Measurements from ENCODE around the gene SIGLEC9. TPM values are rescaled to one million over a fixed set of nuclear protein-coding genes. Genes with fewer than 3 reads are reported as not detected.

SIGLEC9 gene
- total and polyA plus RNA-seq, 2 of the 8 experiments (the other 6 are each of a cell fraction or from before 2014, with no cell fraction given), result not detected

DNA sequence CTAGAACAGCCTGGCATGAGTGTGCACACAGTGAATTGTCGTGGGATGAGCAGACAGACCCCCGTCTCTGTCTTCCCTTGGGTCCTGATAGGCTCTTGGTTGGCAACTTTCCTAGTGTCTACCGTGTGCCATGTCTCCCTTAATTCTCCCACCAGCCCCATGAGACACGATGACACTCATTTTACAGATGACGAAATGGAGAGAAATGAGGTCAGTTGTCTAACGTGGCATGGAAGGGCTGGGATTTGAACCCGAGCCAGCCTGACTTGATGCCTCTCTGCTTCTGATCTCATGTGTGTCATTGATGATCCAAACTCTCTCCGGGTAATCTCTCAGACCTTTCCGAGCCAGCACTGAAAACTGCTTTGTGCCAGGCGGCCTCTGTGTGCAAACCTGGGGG, 33.6 kb upstream of the SIGLEC9 start:
- Histone ChIP-seq H2BK15ac (ENCODE audit: low read length) (no peak overlapping the region), H3K4me1 (replicated peaks in 1 of 4; ENCODE audit: control insufficient read depth in 3 of 4, insufficient read depth in 4 of 4, low read length in 3 of 4) (peaks cover 0 to 6% (median under 1%) of the 10 kb centered on the region in 4 experiments; a peak in 4 of 7 replicates), H3K27ac (ENCODE audit: low read depth, low read length) (no peak overlapping the region), H3K79me1 (ENCODE audit: low read depth, low read length) (no peaks in the 10 kb centered on the region), H2AK5ac (ENCODE audit: low read depth, low read length) (no peak overlapping the region), H3K23me2 (ENCODE audit: low read depth, low read length) (no peaks in the 10 kb centered on the region), H4K5ac (ENCODE audit: insufficient read length, low read depth, low read length) (no peak overlapping the region), H3K36me3 (ENCODE audit: control insufficient read depth in 2 of 4, insufficient read depth in 4 of 4, low read length in 3 of 4) (no peaks in the 10 kb centered on the region), H4K20me1 (replicated peaks in 1 of 2; ENCODE audit: control insufficient read depth in 1 of 2, insufficient read depth in 2 of 2, low read length in 2 of 2) (no peaks in the 10 kb centered on the region), H3K18ac (ENCODE audit: extremely low read depth, low read length) (no peak overlapping the region), H4K8ac (ENCODE audit: extremely low read depth, insufficient read depth, low read length) (no peak overlapping the region), H3K56ac (replicated peaks; ENCODE audit: insufficient read length, low read depth, low read length) (no peak overlapping the region), H2BK12ac (ENCODE audit: low read depth, low read length) (no peak overlapping the region), H3K23ac (ENCODE audit: insufficient read length) (no peak overlapping the region), H4K91ac (replicated peaks; ENCODE audit: insufficient read length, low read length) (no peak overlapping the region), H2BK5ac (ENCODE audit: low read depth, low read length) (no peak overlapping the region), H3K79me2 (ENCODE audit: control insufficient read depth in 1 of 2, insufficient read depth in 2 of 2, low read length in 2 of 2) (no peaks in the 10 kb centered on the region), H2BK120ac (replicated peaks; ENCODE audit: low read depth, low read length) (no peak overlapping the region), H3K4me3 (ENCODE audit: extremely low read depth in 1 of 4, insufficient read depth in 2 of 4, low read depth in 3 of 4, low read length in 4 of 4) (no peak overlapping the region), H3K27me3 (replicated peaks in 1 of 4; ENCODE audit: control insufficient read depth in 3 of 4, extremely low read depth in 1 of 4, insufficient read depth in 3 of 4, low read length in 3 of 4) (no peaks in the 10 kb centered on the region), H3K4me2 (ENCODE audit: insufficient read depth in 1 of 2, low read depth in 2 of 2, low read length in 2 of 2) (no peak overlapping the region), H2AFZ (ENCODE audit: low read length) (no peak overlapping the region), H3K9me3 (ENCODE audit: insufficient read depth in 2 of 2, low read depth in 1 of 2, low read length in 1 of 2) (no peaks in the 10 kb centered on the region), H3K4ac (replicated peaks; ENCODE audit: insufficient read length, low read depth, low read length) (no peak overlapping the region), H3K14ac (ENCODE audit: insufficient read length) (no peak overlapping the region), H2BK20ac (ENCODE audit: low read length) (no peak overlapping the region), H3K9ac (replicated peaks in 1 of 4; ENCODE audit: extremely low read depth in 1 of 4, low read depth in 3 of 4, low read length in 3 of 4) (no peak overlapping the region)
- FAIRE-seq, result no peak
- DNase-seq (ENCODE audit: low read depth in 1 of 2, low spot score in 2 of 2), result no peak
- 88% methylated on average over 9 of the region's 10 CpGs; no CpG with 5 or more reads in 1 of the 2 experiments for WGBS, 2 experiments (ENCODE audit: extremely low coverage in 1 of 2, insufficient coverage in 1 of 2, insufficient read length in 1 of 2, insufficient replicate concordance in 2 of 2, low coverage in 1 of 2, low lambda C conversion rate in 2 of 2, missing lambda C conversion rate in 1 of 2)
- CTCF ChIA-PET (ENCODE audit: partially characterized antibody), result interaction anchor here (0.7 to 8.3 kb wide), 2 partner anchors 69 to 553 kb away, joined by 3 to 269 read pairs; partner anchors contain the start of genes KLK10 and KLK11
- POLR2A ChIA-PET (ENCODE audit: partially characterized antibody), result interaction anchor here (0.6 kb wide), 1 partner anchor 614 kb away, joined by 5 read pairs; no protein-coding TSS in a partner anchor
- TF ChIP-seq SP2 (IDR thresholded peaks at IDR 0.05; ENCODE audit: low read length), result no peak
- no peak for TF ChIP-seq TAF1 (IDR thresholded peaks at IDR 0.05; ENCODE audit: low read depth, low read length)
- TF ChIP-seq KDM1A (IDR thresholded peaks at IDR 0.05; ENCODE audit: borderline replicate concordance, low read length), result no peak
- TF ChIP-seq, protein P1, sequence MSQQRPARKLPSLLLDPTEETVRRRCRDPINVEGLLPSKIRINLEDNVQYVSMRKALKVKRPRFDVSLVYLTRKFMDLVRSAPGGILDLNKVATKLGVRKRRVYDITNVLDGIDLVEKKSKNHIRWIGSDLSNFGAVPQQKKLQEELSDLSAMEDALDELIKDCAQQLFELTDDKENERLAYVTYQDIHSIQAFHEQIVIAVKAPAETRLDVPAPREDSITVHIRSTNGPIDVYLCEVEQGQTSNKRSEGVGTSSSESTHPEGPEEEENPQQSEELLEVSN (IDR thresholded peaks at IDR 0.05), result no peak
- no peak for TF ChIP-seq RFX5 (IDR thresholded peaks at IDR 0.05; ENCODE audit: borderline replicate concordance, low read depth, low read length)
- TF ChIP-seq TAF7 (optimal IDR thresholded peaks at IDR 0.05; ENCODE audit: borderline replicate concordance, low read depth, low read length), result no peak
- TF ChIP-seq SAP30 (IDR thresholded peaks at IDR 0.05; ENCODE audit: insufficient read depth, insufficient replicate concordance, low read length), result no peak
- TF ChIP-seq BCL11A (IDR thresholded peaks at IDR 0.05; ENCODE audit: low read depth in 2 of 2, low read length in 2 of 2), result no peak

All from H1 (cell line).